Uterus (tissue), 2 donors: ENCODE measurements around the gene DIP2B.

ENCODE experiments used
- CTCF ChIP-seq, 4 experiments: fragments of 200-600 bp in 2 of 4; fragments of 450-650 bp in 2 of 4; sonication (generic) in 2 of 4; IDR thresholded peaks; one replicate each; pipeline ENCODE4 v1.5.1; 2016 to 2019; ENCODE audit warnings: antibody characterized with exemption in 4 of 4, mild to moderate bottlenecking in 2 of 4, moderate library complexity in 1 of 4
- POLR2A ChIP-seq, 2 donors: fragments of 450-650 bp; IDR thresholded peaks; one replicate each; pipeline ENCODE4 v1.6.1; 2016; ENCODE audit warnings: antibody characterized with exemption in 2 of 2, mild to moderate bottlenecking in 1 of 2, moderate library complexity in 1 of 2

- TF ChIP-seq CTCF (IDR thresholded peaks at IDR 0.05): no peak
- no peak for TF ChIP-seq POLR2A (IDR thresholded peaks at IDR 0.05)
These were observed 61.3 kb downstream of the DIP2B start for GRCh38 chr12:50566066-50566465.
